Measurements from ENCODE around the gene CUBN.

CUBN gene

GRCh38 chr10:16952080-16952479, 177.5 kb downstream of the CUBN start:
- DNase-seq (ENCODE audit: low read depth in 3 of 3): no peak

GRCh38 chr10:16950656-16951601, 178.7 kb downstream of the CUBN start:
- DNase-seq (ENCODE audit: low read depth in 3 of 3): no peak

GRCh38 chr10:16949816-16950215, 179.8 kb downstream of the CUBN start:
- DNase-seq (ENCODE audit: low read depth in 3 of 3): no peak

- DNase-seq (ENCODE audit: low read depth in 3 of 3): peak in 1 of 3 experiments; percentile 10
These were observed 181.2 kb downstream of the CUBN start for GRCh38 chr10:16948361-16948760.

GRCh38 chr10:16947069-16947468, 182.5 kb downstream of the CUBN start:
- no peak for DNase-seq (ENCODE audit: low read depth in 3 of 3)

- DNase-seq (ENCODE audit: low read depth in 3 of 3): no peak
These were observed 184.0 kb downstream of the CUBN start for GRCh38 chr10:16945593-16945992.

- DNase-seq (ENCODE audit: low read depth in 3 of 3): no peak
These were observed 184.6 kb downstream of the CUBN start for GRCh38 chr10:16944986-16945385.

GRCh38 chr10:16944402-16944801, 185.2 kb downstream of the CUBN start:
- DNase-seq (ENCODE audit: low read depth in 3 of 3): no peak

- no peak for DNase-seq (ENCODE audit: low read depth in 3 of 3)
These were observed 186.0 kb downstream of the CUBN start for GRCh38 chr10:16943295-16944285.

- no peak for DNase-seq (ENCODE audit: low read depth in 3 of 3)
These were observed 187.1 kb downstream of the CUBN start for GRCh38 chr10:16942381-16943078.

- no peak for DNase-seq (ENCODE audit: low read depth in 3 of 3)
These were observed 187.7 kb downstream of the CUBN start for GRCh38 chr10:16941870-16942269.

GRCh38 chr10:16941067-16941466, 188.5 kb downstream of the CUBN start:
- no peak for DNase-seq (ENCODE audit: low read depth in 3 of 3)

GRCh38 chr10:16938952-16939351, 190.7 kb downstream of the CUBN start:
- no peak for DNase-seq (ENCODE audit: low read depth in 3 of 3)

- DNase-seq (ENCODE audit: low read depth in 3 of 3): no peak
These were observed 195.2 kb downstream of the CUBN start for GRCh38 chr10:16934461-16934860.

- no peak for DNase-seq (ENCODE audit: low read depth in 3 of 3)
These were observed 195.8 kb downstream of the CUBN start for GRCh38 chr10:16933783-16934182.

GRCh38 chr10:16931930-16932329, 197.7 kb downstream of the CUBN start:
- DNase-seq (ENCODE audit: low read depth in 3 of 3): no peak

- DNase-seq (ENCODE audit: low read depth in 3 of 3): no peak
These were observed 199.1 kb downstream of the CUBN start for GRCh38 chr10:16930540-16930939.

GRCh38 chr10:16929069-16929468, 200.5 kb downstream of the CUBN start:
- DNase-seq (ENCODE audit: low read depth in 3 of 3): no peak

- DNase-seq (ENCODE audit: low read depth in 3 of 3): no peak
These were observed 202.1 kb downstream of the CUBN start for GRCh38 chr10:16927546-16927945.

- no peak for DNase-seq (ENCODE audit: low read depth in 3 of 3)
These were observed 205.9 kb downstream of the CUBN start for GRCh38 chr10:16923726-16924125.

GRCh38 chr10:16923309-16923708, 206.3 kb downstream of the CUBN start:
- no peak for DNase-seq (ENCODE audit: low read depth in 3 of 3)

Measured in stimulated activated CD4-positive, alpha-beta T cell treated with anti-CD3 and anti-CD28 coated beads, TNF-alpha, amount 100 ng/mL, for 4 hours (primary cell).